ENCODE measurements around the gene CRYAA.
"Not testable (repeated sequence)": the region's sequence is repeated elsewhere in the genome, so short reads cannot be mapped to it uniquely, and the experiment has no call there.

DNA sequence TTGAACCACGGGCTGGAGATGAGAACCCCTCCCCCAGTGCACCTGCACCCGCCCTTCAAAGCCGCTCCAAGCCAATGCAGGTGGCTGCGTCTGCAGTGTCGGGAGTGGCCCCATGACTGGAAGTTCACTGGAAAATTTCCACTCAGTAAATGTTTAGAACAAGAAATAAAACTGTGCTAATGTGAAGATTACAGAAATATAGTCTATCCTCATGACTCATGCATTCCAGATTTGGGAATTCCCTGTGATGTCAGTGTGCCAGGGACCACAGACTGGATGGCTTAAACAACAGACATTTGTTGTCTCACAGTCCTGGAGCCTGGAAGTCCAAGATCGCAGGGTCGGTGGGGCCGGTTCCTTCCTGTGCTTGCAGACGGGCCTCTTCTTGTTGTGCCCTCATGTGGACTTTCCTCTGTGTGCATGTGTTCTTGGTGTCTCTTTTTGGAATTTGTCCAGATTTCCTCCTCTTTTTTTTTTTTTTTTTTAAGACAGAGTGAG is 6.1 kb upstream of the CRYAA start:
- TF ChIP-seq, protein P1, sequence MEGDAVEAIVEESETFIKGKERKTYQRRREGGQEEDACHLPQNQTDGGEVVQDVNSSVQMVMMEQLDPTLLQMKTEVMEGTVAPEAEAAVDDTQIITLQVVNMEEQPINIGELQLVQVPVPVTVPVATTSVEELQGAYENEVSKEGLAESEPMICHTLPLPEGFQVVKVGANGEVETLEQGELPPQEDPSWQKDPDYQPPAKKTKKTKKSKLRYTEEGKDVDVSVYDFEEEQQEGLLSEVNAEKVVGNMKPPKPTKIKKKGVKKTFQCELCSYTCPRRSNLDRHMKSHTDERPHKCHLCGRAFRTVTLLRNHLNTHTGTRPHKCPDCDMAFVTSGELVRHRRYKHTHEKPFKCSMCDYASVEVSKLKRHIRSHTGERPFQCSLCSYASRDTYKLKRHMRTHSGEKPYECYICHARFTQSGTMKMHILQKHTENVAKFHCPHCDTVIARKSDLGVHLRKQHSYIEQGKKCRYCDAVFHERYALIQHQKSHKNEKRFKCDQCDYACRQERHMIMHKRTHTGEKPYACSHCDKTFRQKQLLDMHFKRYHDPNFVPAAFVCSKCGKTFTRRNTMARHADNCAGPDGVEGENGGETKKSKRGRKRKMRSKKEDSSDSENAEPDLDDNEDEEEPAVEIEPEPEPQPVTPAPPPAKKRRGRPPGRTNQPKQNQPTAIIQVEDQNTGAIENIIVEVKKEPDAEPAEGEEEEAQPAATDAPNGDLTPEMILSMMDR (IDR thresholded peaks at IDR 0.05; ENCODE audit: extremely low read depth in 1 of 2, insufficient read depth in 1 of 2, low read depth in 1 of 2, low read length in 2 of 2): not testable (repeated sequence)
- not testable (repeated sequence) for TF ChIP-seq EZH2 (IDR thresholded peaks at IDR 0.05; ENCODE audit: borderline replicate concordance, low read depth, low read length, severe bottlenecking); POLR2AphosphoS5 (IDR thresholded peaks at IDR 0.05; ENCODE audit: insufficient read depth, low read depth, low read length); POLR2A (IDR thresholded peaks at IDR 0.05; ENCODE audit: low read depth, low read length); FOS (IDR thresholded peaks at IDR 0.05; ENCODE audit: borderline replicate concordance, insufficient read depth, low read length); MYC (IDR thresholded peaks at IDR 0.05; ENCODE audit: low read depth, low read length)
- TF ChIP-seq, protein P2, sequence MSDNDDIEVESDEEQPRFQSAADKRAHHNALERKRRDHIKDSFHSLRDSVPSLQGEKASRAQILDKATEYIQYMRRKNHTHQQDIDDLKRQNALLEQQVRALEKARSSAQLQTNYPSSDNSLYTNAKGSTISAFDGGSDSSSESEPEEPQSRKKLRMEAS (IDR thresholded peaks at IDR 0.05; ENCODE audit: insufficient read depth, insufficient read length): not testable (repeated sequence)

All from endothelial cell of umbilical vein (primary cell).